Liver (tissue), 9 donors: ENCODE data around the gene METTL4. TPM values are rescaled to one million over a fixed set of nuclear protein-coding genes. Genes with fewer than 3 reads are reported as not detected.

Experiments used
- DNase-seq: peaks from one replicate; pipeline ENCODE4 v3.0.0-alpha.2; 2017; ENCODE audit warnings: low spot score
- H3K27ac ChIP-seq, 2 donors: one replicate each; pipeline ENCODE4 v1.7.0; 2013; ENCODE audit warnings: inconsistent platforms in 2 of 2, low read length in 2 of 2, control low read depth in 1 of 2, low read depth in 1 of 2, mild to moderate bottlenecking in 1 of 2
- H3K27me3 ChIP-seq, 4 donors: one replicate each; pipeline versions ENCODE4 v1.6.1 to v1.7.0; 2013; ENCODE audit warnings: low read length in 3 of 4, inconsistent platforms in 1 of 4, mild to moderate bottlenecking in 1 of 4, moderate library complexity in 1 of 4; ENCODE audit not compliant: control insufficient read depth in 4 of 4, insufficient read depth in 4 of 4
- H3K36me3 ChIP-seq, 4 donors: one replicate each; pipeline versions ENCODE4 v1.6.1 to v1.7.0; 2013; ENCODE audit warnings: low read length in 3 of 4, mild to moderate bottlenecking in 3 of 4, low read depth in 1 of 4, moderate library complexity in 1 of 4; ENCODE audit not compliant: control insufficient read depth in 4 of 4, insufficient read depth in 3 of 4
- H3K4me1 ChIP-seq, 4 donors: one replicate each; pipeline versions ENCODE4 v1.6.1 to v1.7.0; 2013; ENCODE audit warnings: low read length in 3 of 4, mild to moderate bottlenecking in 3 of 4, moderate library complexity in 1 of 4; ENCODE audit not compliant: control insufficient read depth in 4 of 4, insufficient read depth in 4 of 4
- H3K4me3 ChIP-seq, 3 donors: one replicate each; pipeline versions ENCODE4 v1.6.1 to v1.7.0; 2013; ENCODE audit warnings: low read length in 3 of 3, control low read depth in 1 of 3, low read depth in 1 of 3, mild to moderate bottlenecking in 1 of 3
- H3K9ac ChIP-seq, 2 donors: one replicate each; pipeline ENCODE4 v1.7.0; 2013; ENCODE audit warnings: low read length in 2 of 2, mild to moderate bottlenecking in 2 of 2, moderate library complexity in 2 of 2, control low read depth in 1 of 2, low read depth in 1 of 2
- H3K9me3 ChIP-seq, 4 donors: one replicate each; pipeline versions ENCODE4 v1.6.1 to v1.7.0; 2013; ENCODE audit warnings: low read length in 3 of 4; ENCODE audit not compliant: control insufficient read depth in 4 of 4
- EGR1 ChIP-seq, 2 donors: IDR thresholded peaks; 2 replicates each; pipeline ENCODE4 v1.6.1; 2016 to 2018; ENCODE audit warnings: antibody characterized with exemption in 2 of 2, low read depth in 2 of 2
- FOXA1 ChIP-seq: IDR thresholded peaks from 2 replicates; pipeline ENCODE4 v1.6.1; 2016; ENCODE audit warnings: antibody characterized with exemption
- FOXA2 ChIP-seq: IDR thresholded peaks from 2 replicates; pipeline ENCODE4 v1.6.1; 2016; ENCODE audit warnings: antibody characterized with exemption
- GABPA ChIP-seq, 2 donors: IDR thresholded peaks in 1 of 2; conservative IDR thresholded peaks in 1 of 2; 2 replicates each; pipeline ENCODE4 v1.6.1; 2016; ENCODE audit warnings: antibody characterized with exemption in 2 of 2, mild to moderate bottlenecking in 1 of 2, moderate library complexity in 1 of 2
- HNF4A ChIP-seq, 2 donors: conservative IDR thresholded peaks; 2 replicates each; pipeline ENCODE4 v1.6.1; 2016; ENCODE audit warnings: antibody characterized with exemption in 2 of 2, mild to moderate bottlenecking in 2 of 2
- HNF4G ChIP-seq: IDR thresholded peaks from 2 replicates; pipeline ENCODE4 v1.6.1; 2016; ENCODE audit warnings: antibody characterized with exemption
- JUND ChIP-seq, 2 donors: IDR thresholded peaks; 2 replicates each; pipeline ENCODE4 v1.6.1; 2016; ENCODE audit warnings: antibody characterized with exemption in 2 of 2
- NR2F2 ChIP-seq: IDR thresholded peaks from 2 replicates; pipeline ENCODE4 v1.6.1; 2016; ENCODE audit warnings: antibody characterized with exemption
- RAD21 ChIP-seq, 2 donors: IDR thresholded peaks; 2 replicates each; pipeline ENCODE4 v1.6.1; 2016; ENCODE audit warnings: antibody characterized with exemption in 2 of 2, mild to moderate bottlenecking in 2 of 2
- RXRA ChIP-seq, 2 donors: IDR thresholded peaks; 2 replicates each; pipeline ENCODE4 v1.6.1; 2017 to 2018; ENCODE audit warnings: antibody characterized with exemption in 2 of 2, mild to moderate bottlenecking in 1 of 2
- SP1 ChIP-seq: IDR thresholded peaks from 2 replicates; pipeline ENCODE4 v1.6.1; 2018; ENCODE audit warnings: antibody characterized with exemption, mild to moderate bottlenecking
- TAF1 ChIP-seq: conservative IDR thresholded peaks from 2 replicates; pipeline ENCODE4 v1.6.1; 2016; ENCODE audit warnings: antibody characterized with exemption, mild to moderate bottlenecking
- YY1 ChIP-seq: IDR thresholded peaks from 2 replicates; pipeline ENCODE4 v1.6.1; 2016; ENCODE audit warnings: antibody characterized with exemption, mild to moderate bottlenecking
- WGBS: extraction: QIAGEN DNeasy Blood & Tissue Kit; methylation state at CpG from one replicate; pipeline ENCODE4 v1.1.7; 2013; 5-methylcytosine and 5-hydroxymethylcytosine counted together
- polyA plus RNA-seq, 2 donors: library from polyadenylated mRNA; stranded (reverse) in 1 of 2; unstranded in 1 of 2; fragments of 200-250 nt in 1 of 2; fragments of >200 nt in 1 of 2; fragmentation: Nextera tagmentation in 1 of 2; extraction: Ambion mirVana in 1 of 2; gene quantifications; one replicate each; pipeline versions ENCODE4 v1.2.1 to v1.2.3, GENCODE V29; 2013 to 2015
- total RNA-seq, 2 donors: library from RNA; depleted of rRNA; stranded (reverse); fragments of >200 nt; gene quantifications; one replicate each; pipeline ENCODE4 v1.2.3, GENCODE V29; 2014
- TF ChIP-seq, protein P1 (sequence below): IDR thresholded peaks from 2 replicates; pipeline ENCODE4 v1.6.1; 2016; ENCODE audit warnings: antibody characterized with exemption, mild to moderate bottlenecking
- TF ChIP-seq, protein P2 (sequence below): IDR thresholded peaks from 2 replicates; pipeline ENCODE4 v1.6.1; 2016; ENCODE audit warnings: antibody characterized with exemption
- TF ChIP-seq, protein P3 (sequence below): fragments of 150-350 bp; IDR thresholded peaks from 2 replicates; pipeline ENCODE4 v1.5.1; 2017; ENCODE audit warnings: improper control_type of control experiment, low read depth, low read length; ENCODE audit not compliant: missing input control
- donor health status: healthy.
- donor health status: healthy.
- donor health status: healthy.
- donor health status: healthy.
- donor health status: healthy.

Gene METTL4
- total and polyA plus RNA-seq, 4 donors: 1.9 to 13.9 (median 3.5) TPM

DNA sequence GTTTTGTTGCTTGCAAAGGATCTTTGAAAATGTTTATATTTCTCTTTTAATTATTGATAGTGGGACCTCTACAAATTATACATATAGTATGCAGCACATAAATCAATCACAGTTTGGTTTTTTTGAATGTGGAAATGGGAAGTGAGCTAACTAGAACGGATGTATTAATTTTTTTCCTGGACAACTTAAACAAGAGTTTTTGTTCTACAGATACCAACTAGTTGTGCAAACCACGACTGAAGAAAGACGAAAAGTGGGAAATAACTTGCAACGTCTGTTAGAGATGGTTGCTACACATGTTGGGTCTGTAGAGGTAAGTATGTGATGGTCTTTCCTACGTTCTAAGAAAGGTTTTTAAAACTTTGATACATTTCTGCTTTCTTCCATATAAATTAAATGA is 39.2 kb upstream of the METTL4 start (continued):
- TF ChIP-seq, protein P1, sequence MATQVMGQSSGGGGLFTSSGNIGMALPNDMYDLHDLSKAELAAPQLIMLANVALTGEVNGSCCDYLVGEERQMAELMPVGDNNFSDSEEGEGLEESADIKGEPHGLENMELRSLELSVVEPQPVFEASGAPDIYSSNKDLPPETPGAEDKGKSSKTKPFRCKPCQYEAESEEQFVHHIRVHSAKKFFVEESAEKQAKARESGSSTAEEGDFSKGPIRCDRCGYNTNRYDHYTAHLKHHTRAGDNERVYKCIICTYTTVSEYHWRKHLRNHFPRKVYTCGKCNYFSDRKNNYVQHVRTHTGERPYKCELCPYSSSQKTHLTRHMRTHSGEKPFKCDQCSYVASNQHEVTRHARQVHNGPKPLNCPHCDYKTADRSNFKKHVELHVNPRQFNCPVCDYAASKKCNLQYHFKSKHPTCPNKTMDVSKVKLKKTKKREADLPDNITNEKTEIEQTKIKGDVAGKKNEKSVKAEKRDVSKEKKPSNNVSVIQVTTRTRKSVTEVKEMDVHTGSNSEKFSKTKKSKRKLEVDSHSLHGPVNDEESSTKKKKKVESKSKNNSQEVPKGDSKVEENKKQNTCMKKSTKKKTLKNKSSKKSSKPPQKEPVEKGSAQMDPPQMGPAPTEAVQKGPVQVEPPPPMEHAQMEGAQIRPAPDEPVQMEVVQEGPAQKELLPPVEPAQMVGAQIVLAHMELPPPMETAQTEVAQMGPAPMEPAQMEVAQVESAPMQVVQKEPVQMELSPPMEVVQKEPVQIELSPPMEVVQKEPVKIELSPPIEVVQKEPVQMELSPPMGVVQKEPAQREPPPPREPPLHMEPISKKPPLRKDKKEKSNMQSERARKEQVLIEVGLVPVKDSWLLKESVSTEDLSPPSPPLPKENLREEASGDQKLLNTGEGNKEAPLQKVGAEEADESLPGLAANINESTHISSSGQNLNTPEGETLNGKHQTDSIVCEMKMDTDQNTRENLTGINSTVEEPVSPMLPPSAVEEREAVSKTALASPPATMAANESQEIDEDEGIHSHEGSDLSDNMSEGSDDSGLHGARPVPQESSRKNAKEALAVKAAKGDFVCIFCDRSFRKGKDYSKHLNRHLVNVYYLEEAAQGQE: no peak

DNA sequence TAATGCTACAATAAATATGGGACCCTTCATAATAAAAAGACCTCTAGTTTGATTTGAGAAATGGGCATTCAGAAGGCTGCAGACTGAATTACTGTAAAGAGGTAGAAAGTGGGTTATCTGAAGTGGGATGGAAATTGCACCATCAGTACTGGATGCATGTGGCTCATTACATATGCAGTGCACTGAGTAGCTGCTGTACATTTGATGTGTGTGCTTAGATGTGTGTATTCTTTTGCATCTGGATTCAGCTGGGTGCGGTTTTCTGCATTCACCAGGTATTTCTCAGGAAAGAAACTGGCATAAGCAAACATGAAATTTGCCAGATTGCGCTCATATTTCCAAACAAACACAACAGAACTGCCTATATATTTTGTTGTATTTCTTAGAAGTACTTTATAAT is 38.3 kb upstream of the METTL4 start:
- Histone ChIP-seq H3K9me3 (no peaks in the 10 kb centered on the region), H3K4me3 (no peak overlapping the region), H3K27me3 (no peaks in the 10 kb centered on the region), H3K27ac (no peak overlapping the region), H3K36me3 (no peaks in the 10 kb centered on the region), H3K9ac (no peak overlapping the region), H3K4me1 (no peaks in the 10 kb centered on the region)
- TF ChIP-seq RAD21 (IDR thresholded peaks at IDR 0.05): no peak
- TF ChIP-seq JUND (IDR thresholded peaks at IDR 0.05): no peak
- TF ChIP-seq HNF4A (conservative IDR thresholded peaks at IDR 0.05): no peak
- TF ChIP-seq, protein P2, sequence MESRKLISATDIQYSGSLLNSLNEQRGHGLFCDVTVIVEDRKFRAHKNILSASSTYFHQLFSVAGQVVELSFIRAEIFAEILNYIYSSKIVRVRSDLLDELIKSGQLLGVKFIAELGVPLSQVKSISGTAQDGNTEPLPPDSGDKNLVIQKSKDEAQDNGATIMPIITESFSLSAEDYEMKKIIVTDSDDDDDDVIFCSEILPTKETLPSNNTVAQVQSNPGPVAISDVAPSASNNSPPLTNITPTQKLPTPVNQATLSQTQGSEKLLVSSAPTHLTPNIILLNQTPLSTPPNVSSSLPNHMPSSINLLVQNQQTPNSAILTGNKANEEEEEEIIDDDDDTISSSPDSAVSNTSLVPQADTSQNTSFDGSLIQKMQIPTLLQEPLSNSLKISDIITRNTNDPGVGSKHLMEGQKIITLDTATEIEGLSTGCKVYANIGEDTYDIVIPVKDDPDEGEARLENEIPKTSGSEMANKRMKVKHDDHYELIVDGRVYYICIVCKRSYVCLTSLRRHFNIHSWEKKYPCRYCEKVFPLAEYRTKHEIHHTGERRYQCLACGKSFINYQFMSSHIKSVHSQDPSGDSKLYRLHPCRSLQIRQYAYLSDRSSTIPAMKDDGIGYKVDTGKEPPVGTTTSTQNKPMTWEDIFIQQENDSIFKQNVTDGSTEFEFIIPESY: no peak
- TF ChIP-seq, protein P3, sequence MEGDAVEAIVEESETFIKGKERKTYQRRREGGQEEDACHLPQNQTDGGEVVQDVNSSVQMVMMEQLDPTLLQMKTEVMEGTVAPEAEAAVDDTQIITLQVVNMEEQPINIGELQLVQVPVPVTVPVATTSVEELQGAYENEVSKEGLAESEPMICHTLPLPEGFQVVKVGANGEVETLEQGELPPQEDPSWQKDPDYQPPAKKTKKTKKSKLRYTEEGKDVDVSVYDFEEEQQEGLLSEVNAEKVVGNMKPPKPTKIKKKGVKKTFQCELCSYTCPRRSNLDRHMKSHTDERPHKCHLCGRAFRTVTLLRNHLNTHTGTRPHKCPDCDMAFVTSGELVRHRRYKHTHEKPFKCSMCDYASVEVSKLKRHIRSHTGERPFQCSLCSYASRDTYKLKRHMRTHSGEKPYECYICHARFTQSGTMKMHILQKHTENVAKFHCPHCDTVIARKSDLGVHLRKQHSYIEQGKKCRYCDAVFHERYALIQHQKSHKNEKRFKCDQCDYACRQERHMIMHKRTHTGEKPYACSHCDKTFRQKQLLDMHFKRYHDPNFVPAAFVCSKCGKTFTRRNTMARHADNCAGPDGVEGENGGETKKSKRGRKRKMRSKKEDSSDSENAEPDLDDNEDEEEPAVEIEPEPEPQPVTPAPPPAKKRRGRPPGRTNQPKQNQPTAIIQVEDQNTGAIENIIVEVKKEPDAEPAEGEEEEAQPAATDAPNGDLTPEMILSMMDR: no peak
- TF ChIP-seq NR2F2: no peak
- no peak for TF ChIP-seq EGR1 (IDR thresholded peaks at IDR 0.05; ENCODE audit: low read depth in 2 of 2)
- TF ChIP-seq FOXA2: no peak
- 98% methylated on average over 2 of the region's 2 CpGs for WGBS
- no peak for DNase-seq

DNA sequence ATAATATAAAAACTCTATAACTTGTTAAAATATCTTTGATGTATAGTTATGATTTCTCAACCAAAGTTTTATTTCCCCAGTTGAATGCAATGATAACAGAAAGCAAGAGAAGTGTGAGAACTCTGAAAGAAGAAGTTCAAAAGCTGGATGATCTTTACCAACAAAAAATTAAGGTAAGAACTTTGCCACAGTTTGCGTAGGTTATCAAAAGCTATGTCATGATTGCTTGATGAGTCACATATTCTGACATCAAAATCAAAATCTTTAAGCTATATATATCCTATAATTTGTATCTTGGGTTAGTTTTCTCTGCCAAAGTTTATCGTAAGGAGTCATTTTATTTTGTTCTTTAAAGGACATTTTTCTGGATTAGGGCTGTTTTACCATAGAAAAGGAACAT is 35.0 kb upstream of the METTL4 start:
- Histone ChIP-seq H3K9me3 (no peaks in the 10 kb centered on the region), H3K27me3 (no peaks in the 10 kb centered on the region), H3K9ac (no peak overlapping the region), H3K4me1 (no peaks in the 10 kb centered on the region), H3K36me3 (no peaks in the 10 kb centered on the region), H3K27ac (no peak overlapping the region), H3K4me3 (no peak overlapping the region)
- WGBS: 86% methylated on average over 2 of the region's 2 CpGs
- DNase-seq: no peak
- TF ChIP-seq TAF1 (no peak), SP1 (no peak), FOXA1 (no peak), HNF4G (no peak), NR2F2 (no peak), RXRA (IDR thresholded peaks at IDR 0.05) (no peak), FOXA2 (no peak), EGR1 (IDR thresholded peaks at IDR 0.05; ENCODE audit: low read depth in 2 of 2) (no peak), RAD21 (IDR thresholded peaks at IDR 0.05) (no peak), GABPA (IDR thresholded peaks at IDR 0.05 in 1 of 2, conservative IDR thresholded peaks at IDR 0.05 in 1 of 2) (no peak), YY1 (no peak), JUND (IDR thresholded peaks at IDR 0.05) (no peak)
- TF ChIP-seq, protein P3: no peak
- TF ChIP-seq, protein P1: no peak
